CD14-positive monocyte (primary cell): ENCODE data around the gene DCTD. TPM values are rescaled to one million over a fixed set of nuclear protein-coding genes. Genes with fewer than 3 reads are reported as not detected.

Source experiments
- DNase-seq, 3 donors: peaks; one replicate each; pipeline ENCODE4 v3.0.0-alpha.2; 2011 to 2022
- H2AFZ ChIP-seq: 2 replicates; pipeline ENCODE4 v1.6.0; 2012; ENCODE audit warnings: mild to moderate bottlenecking, low read depth, low read length, inconsistent platforms; ENCODE audit not compliant: insufficient read depth, poor library complexity, severe bottlenecking
- H3K27ac ChIP-seq, 2 donors: 1 replicate in 1 of 2; 2 replicates in 1 of 2; pipeline ENCODE4 v1.5.1; 2012 to 2013; ENCODE audit warnings: low read length in 2 of 2, control low read depth in 1 of 2, inconsistent platforms in 1 of 2, low read depth in 1 of 2, mild to moderate bottlenecking in 1 of 2
- H3K27me3 ChIP-seq, 2 donors: one replicate each; pipeline versions ENCODE4 v1.6.0 to v1.6.1; 2011 to 2013; ENCODE audit warnings: low read length in 2 of 2; ENCODE audit not compliant: control insufficient read depth in 2 of 2, insufficient read depth in 2 of 2
- H3K36me3 ChIP-seq, 2 donors: replicated peaks in 1 of 2; 1 replicate in 1 of 2; 2 replicates in 1 of 2; pipeline versions ENCODE4 v1.5.1 to v1.6.1; 2012 to 2013; ENCODE audit warnings: low read length in 2 of 2, control low read depth in 1 of 2, inconsistent platforms in 1 of 2, mild to moderate bottlenecking in 1 of 2; ENCODE audit not compliant: insufficient read depth in 2 of 2, control insufficient read depth in 1 of 2
- H3K4me1 ChIP-seq, 2 donors: 1 replicate in 1 of 2; 2 replicates in 1 of 2; pipeline versions ENCODE4 v1.5.1 to v1.6.1; 2012 to 2013; ENCODE audit warnings: low read length in 2 of 2, control low read depth in 1 of 2, inconsistent platforms in 1 of 2, mild to moderate bottlenecking in 1 of 2, moderate library complexity in 1 of 2; ENCODE audit not compliant: insufficient read depth in 2 of 2, control insufficient read depth in 1 of 2
- H3K4me2 ChIP-seq: replicated peaks from 2 replicates; pipeline ENCODE3; 2012; ENCODE audit warnings: low read length, moderate library complexity, mild to moderate bottlenecking; ENCODE audit not compliant: poor library complexity, severe bottlenecking; ENCODE audit errors: extremely low read depth
- H3K4me3 ChIP-seq, 3 experiments: fragments of 200-600 bp in 1 of 3; sonication (generic) in 1 of 3; replicated peaks in 1 of 3; 1 replicate in 2 of 3; 2 replicates in 1 of 3; pipeline ENCODE4 v1.5.1; 2011 to 2013; ENCODE audit warnings: low read length in 3 of 3, mild to moderate bottlenecking in 3 of 3, control low read depth in 2 of 3, low read depth in 2 of 3, inconsistent platforms in 1 of 3, moderate library complexity in 1 of 3
- H3K79me2 ChIP-seq: 2 replicates; pipeline ENCODE4 v1.6.0; 2012; ENCODE audit warnings: mild to moderate bottlenecking, control low read depth, inconsistent platforms, low read length, moderate library complexity; ENCODE audit not compliant: insufficient read depth
- H3K9ac ChIP-seq: 2 replicates; pipeline ENCODE4 v1.6.0; 2017; ENCODE audit warnings: low read length, mild to moderate bottlenecking; ENCODE audit not compliant: insufficient read depth, poor library complexity, severe bottlenecking
- H3K9me3 ChIP-seq, 2 donors: replicated peaks in 1 of 2; 1 replicate in 1 of 2; 2 replicates in 1 of 2; pipeline versions ENCODE4 v1.5.1 to v1.6.1; 2012 to 2013; ENCODE audit warnings: low read length in 2 of 2, control low read depth in 1 of 2; ENCODE audit not compliant: control insufficient read depth in 1 of 2, insufficient read depth in 1 of 2
- H4K20me1 ChIP-seq: 2 replicates; pipeline ENCODE4 v1.6.0; 2012; ENCODE audit warnings: mild to moderate bottlenecking, low read length, control low read depth, moderate library complexity; ENCODE audit not compliant: insufficient read depth
- H3K27ac Mint-ChIP-seq, 7 donors: one replicate each; pipeline ENCODE4 v1.8.0; 2020; ENCODE audit warnings: mild to moderate bottlenecking in 7 of 7, mixed read lengths in 7 of 7, moderate library complexity in 6 of 7, inconsistent platforms in 2 of 7
- H3K27me3 Mint-ChIP-seq, 3 donors: one replicate each; pipeline ENCODE4 v1.8.0; 2021 to 2022; ENCODE audit warnings: low read depth in 3 of 3, mild to moderate bottlenecking in 3 of 3, mixed read lengths in 3 of 3, moderate library complexity in 3 of 3, inconsistent platforms in 1 of 3
- H3K36me3 Mint-ChIP-seq, 2 donors: one replicate each; pipeline ENCODE4 v1.8.0; 2020; ENCODE audit warnings: mixed read lengths in 2 of 2, inconsistent platforms in 1 of 2, mild to moderate bottlenecking in 1 of 2
- H3K4me1 Mint-ChIP-seq: one replicate; pipeline ENCODE4 v1.8.0; 2020; ENCODE audit warnings: mild to moderate bottlenecking, mixed read lengths
- H3K4me3 Mint-ChIP-seq, 2 donors: one replicate each; pipeline ENCODE4 v1.8.0; 2020; ENCODE audit warnings: mild to moderate bottlenecking in 2 of 2, mixed read lengths in 2 of 2, moderate library complexity in 1 of 2
- H3K9me3 Mint-ChIP-seq, 7 donors: one replicate each; pipeline ENCODE4 v1.8.0; 2020 to 2022; ENCODE audit warnings: mixed read lengths in 7 of 7, mild to moderate bottlenecking in 6 of 7, moderate library complexity in 6 of 7, inconsistent platforms in 2 of 7
- CTCF ChIP-seq: fragments of 200-600 bp; IDR thresholded peaks from one replicate; pipeline ENCODE4 v1.8.0; 2022; ENCODE audit warnings: antibody characterized with exemption, mild to moderate bottlenecking
- WGBS: methylation state at CpG from one replicate; pipeline ENCODE4 v1.1.5; 2013; ENCODE audit warnings: missing lambda C conversion rate; ENCODE audit not compliant: insufficient coverage; 5-methylcytosine and 5-hydroxymethylcytosine counted together
- intact Hi-C, 2 donors: fragments of 100-400 bp; cut with micrococcal nuclease; formaldehyde crosslinking; loops; one replicate each; pipeline versions ENCODE4 v1.15.0 to v1.15.1; 2023
- polyA plus RNA-seq, 3 donors: library from polyadenylated mRNA; depleted of rRNA in 1 of 3; unstranded in 2 of 3; stranded (reverse) in 1 of 3; fragments of 300-500 nt in 2 of 3; fragments of >200 nt in 1 of 3; fragmentation: Illumina TruSeq in 2 of 3; gene quantifications; 1 replicate in 2 of 3; 2 replicates in 1 of 3; pipeline ENCODE4 v1.2.3, GENCODE V29; 2012 to 2021

DCTD gene
- polyA plus RNA-seq, 3 donors, result 45.8 to 49.9 (median 47.8) TPM

- WGBS, result 96% methylated on average over 13 of the region's 13 CpGs
- intact Hi-C loops, result no loop called here
- Histone ChIP-seq H4K20me1 (no peaks in the 10 kb centered on the region), H3K4me3 (no peak overlapping the region), H3K27ac (no peak overlapping the region), H3K4me2 (no peak overlapping the region), H3K36me3 (no peaks in the 10 kb centered on the region), H3K79me2 (no peaks in the 10 kb centered on the region), H3K27me3 (no peaks in the 10 kb centered on the region), H3K4me1 (peaks cover 5 to 12% of the 10 kb centered on the region in 2 donors), H3K9me3 (no peaks in the 10 kb centered on the region), H3K9ac (no peak overlapping the region), H2AFZ (no peak overlapping the region)
- H3K4me1 Mint-ChIP-seq, result peaks cover 12% of the 10 kb centered on the region
- H3K4me3 Mint-ChIP-seq, result no peak overlapping the region
- peaks cover 7 to 10% of the 10 kb centered on the region in 2 donors for H3K36me3 Mint-ChIP-seq
- TF ChIP-seq CTCF, result no peak
- no peak overlapping the region for H3K27ac Mint-ChIP-seq
- H3K9me3 Mint-ChIP-seq, result peaks cover 0 to 3% (median 0%) of the 10 kb centered on the region in 7 donors
- DNase-seq, result no peak
- H3K27me3 Mint-ChIP-seq, result peaks cover 6 to 11% (median 9%) of the 10 kb centered on the region in 3 donors
These were observed 44.3 kb downstream of the DCTD start for GRCh38 chr4:182872886-182873285.

DNA sequence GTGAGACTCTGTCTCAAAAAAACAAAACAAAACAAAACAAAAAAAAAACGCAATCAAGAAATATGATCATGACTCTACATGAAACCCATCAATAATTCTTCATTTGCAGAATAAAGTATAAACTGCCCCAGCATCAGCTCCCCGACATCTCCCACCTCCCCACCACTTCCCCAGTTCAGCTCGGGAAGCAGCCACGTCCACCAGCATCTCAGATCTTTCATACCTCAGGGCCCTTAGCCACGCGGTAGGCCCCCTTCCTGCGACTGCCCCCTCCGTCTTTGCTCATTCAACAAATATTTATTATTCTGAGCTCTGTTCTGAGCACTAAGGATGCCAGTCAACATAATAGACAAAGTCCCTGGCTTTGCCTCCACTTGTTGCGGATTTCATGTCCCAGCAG lies 45.6 kb downstream of the DCTD start:
- Histone ChIP-seq H4K20me1 (no peaks in the 10 kb centered on the region), H3K27me3 (no peaks in the 10 kb centered on the region), H3K4me2 (no peak overlapping the region), H3K9ac (no peak overlapping the region), H3K79me2 (no peaks in the 10 kb centered on the region), H3K36me3 (no peaks in the 10 kb centered on the region), H2AFZ (no peak overlapping the region), H3K4me3 (no peak overlapping the region), H3K9me3 (no peaks in the 10 kb centered on the region), H3K4me1 (peaks cover 5 to 12% of the 10 kb centered on the region in 2 donors), H3K27ac (no peak overlapping the region)
- no peak for DNase-seq
- Mint-ChIP-seq H3K9me3 (peaks cover 0 to 3% (median 0%) of the 10 kb centered on the region in 7 donors), H3K4me1 (peaks cover 12% of the 10 kb centered on the region), H3K27ac (no peak overlapping the region), H3K36me3 (peaks cover 5 to 7% of the 10 kb centered on the region in 2 donors), H3K4me3 (no peak overlapping the region), H3K27me3 (peaks cover 4 to 9% (median 9%) of the 10 kb centered on the region in 3 donors)
- no peak for TF ChIP-seq CTCF
- intact Hi-C loops, result no loop called here
- WGBS, result 84% methylated on average over 8 of the region's 9 CpGs
